Hippocampal formation (tissue), 2 donors: Measurements from ENCODE around the gene LPAR5.

Experiments used
- DNase-seq, 2 donors: peaks; one replicate each; lab custom pipeline; 2025; lab: John Stamatoyannopoulos, UW

The LPAR5 gene

DNA sequence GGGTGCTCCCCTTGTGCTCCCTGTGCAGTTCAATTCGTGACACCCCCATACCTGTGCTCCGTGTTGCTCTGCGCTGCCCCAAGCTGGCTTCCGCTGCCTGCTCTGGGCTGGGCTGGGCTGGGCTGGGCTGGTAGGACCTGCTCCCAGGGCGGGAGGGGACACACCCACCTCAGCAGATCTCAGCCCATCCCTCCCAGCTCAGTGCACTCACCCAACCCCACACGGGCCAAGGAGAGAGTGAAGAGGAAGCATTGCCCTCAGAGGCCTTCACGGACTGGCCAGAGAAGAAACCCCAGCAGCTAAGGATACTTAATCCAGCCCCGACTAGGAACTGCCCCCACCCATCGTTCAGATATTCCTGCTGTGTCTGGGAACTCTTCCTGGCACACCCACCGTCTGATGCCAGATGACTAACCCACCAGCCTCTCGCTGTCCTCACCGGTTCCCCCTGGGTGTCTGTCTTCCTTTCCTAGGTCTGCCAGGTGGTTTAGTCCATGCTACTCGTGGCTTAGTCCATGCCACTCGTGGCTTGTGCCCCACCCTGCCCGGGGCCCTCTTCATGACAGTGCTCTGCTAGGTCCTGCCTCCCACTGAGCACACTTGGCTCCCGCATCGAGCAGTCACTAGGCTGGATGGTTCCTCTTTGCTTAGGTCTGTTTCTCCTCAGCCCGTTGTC, at the start of gene LPAR5:
Gene LPAR5, minus strand, starts transcription at position 104 of the 676 bp plus-strand sequence. CDS start 14,711 bp downstream, outside the sequence.
- DNase-seq = no peak

DNA sequence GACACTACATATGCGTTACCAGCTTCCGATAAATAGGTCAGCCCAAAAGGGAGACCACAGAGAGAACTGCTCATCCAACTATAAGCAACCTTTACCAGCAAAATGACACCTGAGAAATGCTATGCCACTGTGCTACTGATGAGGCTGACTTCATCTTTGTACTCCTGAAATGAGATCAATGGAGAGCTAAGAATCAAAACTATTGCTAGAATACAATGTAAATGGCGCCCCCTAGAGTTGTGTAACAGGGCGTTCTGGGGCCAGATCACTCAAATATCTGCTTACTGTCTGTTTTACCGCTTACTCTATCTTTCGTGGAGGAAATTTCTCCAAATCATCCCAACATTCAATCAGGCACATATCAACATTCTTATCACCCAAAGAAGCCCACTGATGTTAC, 48.9 kb upstream of the LPAR5 start:
- peak in 1 of 2 donors; percentile 18 for DNase-seq

DNA sequence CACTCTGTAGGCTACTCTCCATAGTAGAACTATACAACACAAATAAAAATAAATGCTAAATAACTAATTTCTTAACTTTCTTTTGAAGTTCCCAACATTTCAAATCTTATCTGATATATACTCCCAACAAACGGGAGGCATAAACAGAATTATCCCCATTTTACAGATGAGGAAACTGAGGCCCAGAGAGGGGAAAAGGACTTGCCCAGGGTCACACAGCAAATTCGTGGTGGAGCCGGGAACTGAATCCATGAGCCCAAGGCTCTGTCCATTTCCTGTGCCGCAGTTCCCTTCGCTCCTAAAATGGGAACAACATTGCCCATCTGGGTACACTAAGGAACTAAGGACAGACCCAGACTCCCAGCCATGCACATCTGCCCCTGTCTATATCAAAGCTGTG, 41.2 kb upstream of the LPAR5 start:
- no peak for DNase-seq

DNA sequence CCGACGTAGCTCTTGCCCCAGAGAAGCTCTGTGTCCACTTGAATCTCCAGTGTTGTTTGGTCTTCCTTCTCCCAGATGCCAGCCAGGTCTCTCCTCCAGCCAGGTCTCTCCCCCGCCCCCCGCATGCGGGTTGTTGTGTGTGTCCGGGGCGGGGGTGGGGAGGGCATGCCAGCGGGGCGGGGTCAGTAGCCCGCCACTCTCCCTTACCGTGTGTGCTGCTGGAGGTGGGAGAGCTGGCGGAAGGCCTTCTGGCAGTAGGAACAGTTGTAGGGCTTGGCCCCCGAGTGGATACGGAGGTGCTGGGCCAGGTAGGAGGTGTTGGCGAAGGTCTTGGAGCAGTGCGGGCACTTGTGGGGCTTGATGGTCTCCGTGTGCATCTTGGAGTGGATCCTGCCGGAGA, 36.4 kb upstream of the LPAR5 start:
- no peak for DNase-seq

DNA sequence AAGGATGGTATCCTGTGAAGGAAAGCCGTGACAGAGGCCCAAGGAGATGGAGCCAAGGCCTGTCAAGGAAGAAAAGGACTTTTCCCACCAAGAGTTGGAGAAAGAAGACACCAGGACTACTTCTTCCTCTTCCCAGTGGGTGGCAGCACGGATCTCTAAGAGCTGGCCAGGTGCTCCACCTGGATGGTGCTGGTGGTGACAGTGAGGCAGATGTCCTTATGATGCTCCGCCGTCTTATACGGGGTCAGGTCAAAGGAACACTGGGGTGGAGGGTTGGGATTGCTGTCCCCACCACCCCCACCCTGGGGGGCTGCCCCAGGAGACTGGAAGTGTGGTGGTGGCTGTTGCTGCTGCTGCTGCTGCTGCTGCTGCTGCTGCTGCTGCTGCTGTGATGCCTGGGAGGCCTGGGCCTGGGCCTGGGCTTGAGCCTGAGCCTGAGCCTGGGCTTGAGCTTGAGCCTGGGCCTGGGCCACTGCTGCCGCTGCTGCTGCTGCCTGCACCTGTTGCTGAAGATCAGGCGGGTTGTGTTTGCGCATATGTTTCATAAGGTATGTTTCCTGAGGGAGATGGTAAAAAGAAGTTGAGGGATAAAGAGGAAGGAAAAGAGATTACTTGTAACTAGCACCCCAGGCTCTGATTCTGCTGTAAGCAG, 31.9 kb upstream of the LPAR5 start:
- no peak for DNase-seq

DNA sequence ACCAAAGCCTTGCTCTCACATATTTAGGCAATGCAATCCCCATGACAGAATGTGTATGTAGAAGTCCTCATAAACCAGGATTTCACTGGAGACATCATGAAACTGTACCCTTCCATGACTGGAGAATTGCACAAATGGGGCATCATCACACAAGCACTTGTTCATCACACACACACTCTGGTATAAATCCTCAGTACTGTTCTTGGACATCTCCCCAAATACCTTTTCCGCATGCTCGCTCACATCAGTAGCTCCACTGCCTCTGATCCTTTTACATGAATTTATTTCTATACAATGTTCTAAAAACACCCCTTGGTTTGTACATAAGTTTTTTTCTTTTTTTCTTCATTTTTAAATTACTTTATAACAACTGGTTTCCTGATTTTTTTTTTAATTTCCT, 30.5 kb upstream of the LPAR5 start:
- no peak for DNase-seq

DNA sequence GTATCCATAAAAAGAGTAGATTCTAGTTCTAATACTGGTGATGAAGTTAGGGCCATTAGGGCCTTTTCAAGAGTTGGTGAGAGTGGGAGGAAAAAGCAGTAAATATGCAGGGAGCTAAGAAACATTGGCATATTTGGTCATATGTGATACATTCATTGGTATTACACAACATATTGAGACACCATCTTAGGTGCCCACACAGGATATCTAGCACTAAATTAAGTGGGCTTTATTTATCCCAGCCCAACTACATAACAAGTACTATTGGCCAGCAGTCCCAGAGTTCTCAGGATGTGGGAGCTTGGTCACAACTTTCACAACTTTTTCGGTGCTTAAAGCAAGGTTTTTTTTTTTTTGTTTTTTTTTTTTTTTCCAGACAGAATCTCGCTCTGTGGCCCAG, 29.1 kb upstream of the LPAR5 start:
- no peak for DNase-seq

DNA sequence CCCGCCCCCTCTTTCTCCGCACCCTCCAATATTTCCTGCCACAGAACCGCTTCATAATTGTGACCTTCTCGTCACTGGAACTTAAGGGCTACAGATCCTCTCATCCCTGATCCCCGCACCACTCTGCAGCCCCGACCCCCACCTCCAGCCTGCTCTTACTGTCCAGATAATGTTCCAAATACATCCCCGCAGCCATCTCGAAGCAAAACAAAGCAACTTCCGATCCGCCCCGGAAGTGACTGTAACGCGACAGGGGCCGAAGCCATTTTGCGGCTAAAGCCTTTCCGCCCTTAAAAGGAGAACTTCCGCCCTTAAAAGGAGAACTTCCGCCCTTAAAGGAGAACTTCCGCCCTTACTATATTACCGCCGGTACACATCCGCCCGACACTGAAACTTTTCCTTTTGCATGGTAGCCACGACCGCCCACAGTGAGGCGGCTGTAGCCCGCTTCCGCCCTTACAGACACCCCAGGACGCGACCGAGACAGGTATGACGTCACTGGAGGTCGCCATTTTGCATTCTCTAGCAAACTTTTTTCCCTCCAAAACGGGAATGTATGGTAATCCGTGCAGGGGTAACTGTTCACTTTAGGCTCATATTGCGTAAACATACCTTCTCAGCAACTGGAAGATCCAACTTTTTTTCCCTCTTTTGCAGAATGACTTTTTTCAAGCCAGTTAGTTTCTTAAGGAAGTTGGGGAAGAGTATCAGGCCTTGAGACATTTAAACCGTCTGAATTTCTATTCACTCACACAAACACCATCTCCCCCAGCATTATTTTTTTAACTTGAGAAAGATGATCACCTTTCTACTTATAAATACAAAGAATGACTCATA, 27.4 kb upstream of the LPAR5 start, which contains the start of gene ING4:
Gene ING4, minus strand, starts transcription at position 214 of the 837 bp plus-strand sequence. Its CDS starts 18 bp downstream, at position 196.
- peak; percentile 95 to 100 for DNase-seq

DNA sequence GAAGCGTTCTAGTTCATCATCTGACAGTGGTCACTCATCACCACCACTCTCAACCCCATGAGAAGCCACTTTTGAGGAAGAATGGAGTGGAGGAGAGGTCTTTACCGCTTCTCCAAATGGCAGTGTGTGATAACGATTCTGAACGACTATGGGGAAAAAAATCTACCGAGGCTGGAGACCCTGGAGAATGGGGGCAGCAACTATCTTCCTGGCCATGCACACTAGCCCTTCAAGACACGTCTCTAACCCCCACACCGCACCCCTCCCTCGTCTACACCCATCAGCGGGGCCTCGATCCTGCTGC, 26.8 kb upstream of the LPAR5 start:
- DNase-seq = no peak

DNA sequence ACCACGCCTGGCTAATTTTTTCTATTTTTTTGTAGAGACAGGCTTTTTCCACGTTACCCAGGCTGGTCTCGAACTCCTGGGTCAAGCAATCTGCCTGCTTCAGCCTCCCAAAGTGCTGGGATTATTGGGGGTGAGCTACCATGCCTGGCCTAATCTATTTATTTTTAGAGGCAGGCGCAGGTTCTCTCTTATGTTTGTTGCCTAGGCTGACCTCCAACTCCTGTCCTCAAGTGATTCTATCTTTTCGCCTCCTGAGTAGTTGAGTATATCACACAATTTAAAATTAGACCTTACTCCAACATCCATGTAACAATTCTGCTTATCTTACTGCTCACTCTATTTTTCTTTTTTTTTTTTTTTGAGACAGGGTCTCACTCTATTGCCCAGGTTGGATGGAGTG, 18.2 kb upstream of the LPAR5 start:
- DNase-seq = no peak

DNA sequence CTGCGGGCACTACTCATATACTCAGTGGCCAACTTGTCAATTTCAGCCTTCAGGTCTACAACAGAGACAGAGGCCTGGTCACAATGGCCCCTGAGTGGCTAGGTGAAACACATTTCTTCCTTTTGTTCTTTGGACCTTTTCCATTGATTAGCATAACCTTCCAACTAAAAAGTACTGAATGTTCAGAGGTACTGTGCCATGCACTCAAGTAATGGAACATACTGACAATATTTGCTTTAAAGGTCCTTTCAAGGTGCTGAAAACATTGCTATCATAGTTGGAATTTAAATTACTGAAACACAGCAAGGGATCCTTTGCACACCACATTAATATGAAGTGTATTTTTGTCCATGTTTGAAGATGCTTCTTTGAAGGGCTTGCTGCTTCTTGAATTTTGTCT, 17.6 kb upstream of the LPAR5 start:
- DNase-seq = no peak

DNA sequence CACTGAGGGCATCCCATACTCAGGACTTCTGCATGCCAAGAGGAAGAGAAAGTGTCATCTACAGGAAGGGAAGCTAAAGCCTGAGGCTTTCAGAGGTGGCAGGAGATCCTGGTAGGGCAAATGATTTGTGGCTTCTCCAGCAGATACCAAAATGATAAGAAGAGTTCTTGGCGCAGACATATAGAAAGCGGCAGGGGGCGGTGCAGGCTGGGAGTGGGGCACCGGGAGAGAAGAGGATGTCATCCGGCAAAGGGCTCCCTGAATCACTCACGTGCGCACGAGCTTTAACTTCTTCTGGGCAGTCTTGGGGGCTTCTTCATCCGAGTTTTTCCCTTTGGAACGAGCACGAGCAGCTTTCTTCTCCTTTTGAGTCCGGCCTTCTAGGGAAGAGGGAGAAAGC, 16.6 kb upstream of the LPAR5 start:
- DNase-seq = no peak

DNA sequence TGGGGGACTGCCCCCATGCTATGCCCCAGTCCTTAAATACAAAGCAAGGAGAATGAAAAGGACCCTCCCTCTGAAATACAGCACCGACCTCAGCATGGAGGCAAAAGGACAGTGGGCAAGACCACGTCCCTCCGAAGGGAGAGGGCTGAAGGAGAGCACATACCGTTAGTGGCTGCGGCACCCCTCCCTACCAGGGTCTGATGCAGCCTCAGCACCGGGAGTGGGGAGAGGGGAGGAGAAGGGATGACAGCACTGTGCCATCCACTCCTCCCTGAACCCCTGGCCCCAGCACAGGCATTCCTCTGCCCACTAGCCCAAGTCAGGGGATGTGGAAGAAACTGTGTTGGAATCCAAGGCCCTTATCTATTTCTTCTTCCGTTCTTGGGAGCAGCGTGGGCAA, 15.1 kb upstream of the LPAR5 start:
- no peak for DNase-seq

DNA sequence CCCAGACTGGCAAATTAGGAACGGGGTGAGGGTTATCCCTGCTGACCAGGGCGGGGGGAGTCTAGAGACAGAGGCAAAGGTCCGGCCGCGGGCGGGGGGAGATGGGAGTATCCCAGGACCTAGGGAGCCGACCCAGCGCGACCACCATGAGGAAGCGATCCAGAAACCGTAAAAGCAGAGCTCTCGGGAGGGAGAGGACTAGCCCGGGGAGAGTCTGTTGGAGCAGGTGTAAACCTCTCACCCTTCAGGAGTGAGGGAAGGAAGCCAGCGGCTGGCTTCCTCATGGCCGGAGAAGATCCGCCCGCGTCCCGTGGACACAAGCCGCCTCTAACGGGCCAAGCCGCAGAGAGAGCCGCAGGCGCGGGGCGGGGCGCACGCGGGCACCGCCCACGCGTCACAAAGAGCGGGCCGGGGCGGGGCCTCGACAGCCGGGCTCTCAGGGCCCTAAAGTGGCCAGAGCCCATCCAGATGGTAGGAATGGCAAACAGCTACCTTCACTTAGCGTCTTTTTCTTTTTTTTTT, 11.4 kb upstream of the LPAR5 start, which contains the start of gene ACRBP:
Gene ACRBP, minus strand, starts transcription at position 350 of the 522 bp plus-strand sequence. Its CDS starts 66 bp downstream, at position 284.
- peak; percentile 15 to 64 for DNase-seq

DNA sequence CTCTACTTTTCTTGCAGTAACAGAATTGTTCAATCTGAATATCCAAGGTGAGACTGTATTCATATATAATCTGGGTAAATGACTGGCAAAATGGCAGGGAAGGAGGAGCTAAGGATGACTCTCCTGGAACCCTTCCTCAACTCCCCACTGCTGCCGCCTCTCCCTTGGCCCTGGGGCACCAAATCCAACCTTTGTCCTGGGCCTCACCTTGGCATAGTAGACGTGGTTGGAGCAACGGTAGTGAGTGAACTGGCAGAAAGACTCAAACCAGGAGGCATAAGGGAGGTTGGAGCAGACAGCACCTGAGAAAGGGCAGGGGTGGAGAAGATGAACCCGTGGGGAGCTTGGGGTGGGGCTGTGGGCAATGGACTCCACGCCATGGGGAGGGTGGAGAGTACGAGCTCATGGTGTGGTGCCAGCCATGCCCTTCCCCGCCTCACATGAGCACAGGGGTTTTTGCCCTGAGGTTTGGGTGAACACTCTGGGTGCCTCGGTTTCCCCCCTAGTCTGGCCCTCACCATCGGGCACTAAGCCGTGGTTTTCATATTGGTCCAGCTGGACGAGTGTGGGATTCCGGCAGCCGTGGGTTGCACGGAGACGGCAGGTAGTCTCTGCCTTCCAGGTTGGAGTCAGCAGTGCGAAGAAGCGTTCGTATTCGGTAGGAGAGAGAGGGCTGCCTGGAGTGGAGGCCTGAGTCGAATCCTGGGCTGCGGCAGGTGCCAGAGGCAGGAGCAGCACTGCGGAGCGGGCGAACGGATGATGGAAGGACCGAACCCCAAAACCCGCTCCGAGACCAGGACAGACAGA, 10.7 kb upstream of the LPAR5 start:
- DNase-seq = no peak

DNA sequence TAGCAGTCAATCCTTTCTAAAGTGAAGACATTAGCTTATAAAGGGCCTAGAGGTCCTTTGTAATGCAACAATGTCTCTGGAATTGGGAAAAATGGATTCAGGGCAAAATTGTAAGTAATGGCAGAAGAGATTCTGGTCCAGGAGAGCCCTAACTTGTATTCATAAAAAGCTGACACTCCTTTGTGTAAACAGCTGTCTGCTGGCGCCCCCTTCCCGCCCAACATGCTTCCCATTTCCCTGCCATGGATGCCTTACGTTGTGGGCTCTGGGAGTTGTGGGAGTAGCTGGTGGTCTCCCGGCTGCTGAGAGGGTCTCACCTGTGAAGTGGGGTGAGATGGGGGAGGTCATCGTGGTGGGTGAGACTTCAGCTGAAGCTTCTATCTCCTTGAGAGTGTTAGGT, 9.1 kb upstream of the LPAR5 start:
- peak in 1 of 2 donors; percentile 21 for DNase-seq

DNA sequence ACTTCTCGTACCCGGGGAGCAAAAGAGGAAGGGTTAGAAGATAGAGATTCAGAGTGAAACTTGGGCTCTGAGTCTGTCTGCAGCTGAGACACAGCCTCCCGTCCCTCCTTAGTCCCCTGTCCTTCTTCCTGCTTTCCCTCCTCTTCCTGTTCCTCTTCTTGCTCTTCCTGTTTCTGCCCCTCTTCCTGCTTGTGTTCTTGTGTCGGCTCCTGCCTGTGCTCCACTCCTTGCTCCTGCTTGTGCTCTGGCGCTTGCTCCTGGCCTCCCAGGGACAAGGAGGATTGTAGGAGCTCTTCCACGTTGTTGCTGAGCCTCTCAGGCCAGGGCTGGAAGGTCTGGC, 8.5 kb upstream of the LPAR5 start:
- peak in 1 of 2 donors; percentile 22 for DNase-seq

DNA sequence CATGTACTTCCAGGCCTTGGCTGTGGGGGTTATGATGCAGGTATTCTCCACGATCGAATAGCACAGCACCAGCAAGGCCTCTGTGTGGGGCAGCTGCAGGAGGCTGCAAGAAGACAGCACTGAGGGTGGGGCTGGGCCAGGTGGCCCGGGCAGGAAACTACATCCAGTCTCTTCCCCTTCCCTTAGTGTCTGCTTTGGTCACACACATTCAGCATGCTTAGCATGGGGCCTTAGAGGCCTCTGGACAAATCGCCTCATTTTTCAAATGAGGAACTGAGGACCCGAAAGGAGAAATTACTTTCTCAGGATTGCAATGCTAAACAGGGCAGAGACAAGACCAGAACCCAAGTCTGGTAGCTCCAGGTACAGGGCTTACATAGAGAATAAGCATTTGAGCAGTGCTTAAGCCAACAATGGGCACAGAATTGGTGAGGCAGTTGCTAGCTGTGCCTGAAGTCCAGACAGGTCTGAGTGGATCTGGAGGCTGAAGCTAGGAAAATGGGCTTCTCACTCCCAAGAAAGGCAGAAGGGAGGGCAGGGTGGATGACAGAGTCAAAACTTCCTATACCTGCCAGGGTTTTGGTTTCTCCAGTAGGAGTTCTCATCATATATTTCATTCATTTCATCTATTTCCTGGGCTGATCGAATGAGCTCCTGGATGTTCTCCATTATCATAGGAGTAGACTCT, 8.0 kb upstream of the LPAR5 start:
- peak in 1 of 2 donors; percentile 23 for DNase-seq

DNA sequence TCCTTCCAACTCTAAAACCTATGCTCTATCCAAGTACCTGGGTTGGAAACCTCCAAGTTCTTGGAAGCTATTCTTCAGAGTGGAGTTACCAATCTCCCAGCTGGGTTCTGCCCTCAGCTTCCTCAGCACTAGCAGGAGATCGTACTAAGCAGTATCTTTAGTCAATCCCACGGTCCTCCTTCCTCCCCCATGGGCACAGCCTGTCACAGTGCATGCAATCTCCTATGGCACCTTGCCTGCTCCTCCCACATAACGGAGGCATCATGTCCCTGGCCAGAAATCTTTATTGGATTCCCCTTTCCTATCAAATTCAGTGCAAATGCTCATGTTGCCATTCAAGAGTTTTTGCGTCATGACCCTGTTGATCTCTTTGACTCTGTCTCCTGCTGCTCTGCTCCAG, 5.4 kb upstream of the LPAR5 start:
- no peak for DNase-seq

DNA sequence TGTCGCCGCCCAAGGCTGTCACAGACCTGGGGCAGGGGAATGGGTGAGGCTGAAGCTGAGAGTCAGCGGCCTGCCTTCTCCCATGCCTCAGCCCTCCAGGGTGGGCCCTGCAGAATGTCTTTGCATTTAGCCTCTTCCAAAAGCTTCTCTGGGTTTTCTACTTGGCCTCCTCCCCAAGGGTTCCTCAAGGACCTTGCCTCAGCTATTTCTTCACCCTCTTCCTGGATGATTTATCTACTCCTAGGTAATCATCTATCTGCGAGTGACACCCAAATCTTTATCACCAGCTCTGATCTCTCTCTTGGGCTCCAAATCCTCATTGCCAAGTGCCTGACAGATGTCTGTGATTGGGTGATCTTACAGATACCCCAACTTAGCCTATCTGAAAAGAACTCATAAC, 4.7 kb upstream of the LPAR5 start:
- DNase-seq = no peak

DNA sequence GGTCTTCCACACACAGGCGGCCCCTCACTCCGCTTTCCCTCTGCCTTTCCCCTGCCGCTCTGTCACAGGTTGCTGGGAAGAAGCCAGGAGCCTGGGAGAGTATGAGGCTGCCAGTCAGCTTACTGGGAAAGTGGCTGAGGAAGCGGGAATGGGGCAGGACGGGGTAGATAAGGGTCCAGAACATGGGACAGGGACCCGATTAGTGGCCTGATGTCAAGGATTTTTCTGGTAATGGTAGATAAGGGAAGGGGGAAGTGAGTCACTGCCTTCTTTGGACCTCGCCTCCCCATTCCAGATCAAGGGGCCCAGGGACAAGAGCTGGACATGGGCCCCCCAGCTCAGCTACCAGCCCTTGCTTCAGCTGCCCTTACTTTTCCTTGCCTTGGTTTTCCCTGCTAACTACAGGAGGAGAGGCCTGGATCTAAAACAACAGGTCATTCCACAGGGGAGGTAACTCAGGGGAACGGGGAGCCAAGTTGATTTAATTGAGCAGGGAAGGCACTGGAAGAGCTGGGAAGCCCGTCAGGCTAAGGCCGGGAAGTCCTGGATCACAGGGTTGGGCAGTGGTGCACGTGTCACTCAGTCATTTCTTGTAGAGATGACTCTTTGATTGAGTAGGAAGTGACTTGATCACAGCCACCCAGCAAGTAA, 3.5 kb upstream of the LPAR5 start:
- DNase-seq = no peak
